NCI-H2081 (cell line): Measurements from ENCODE around the gene RGS12.

Experiments
- DNase-seq, 2 experiments: peaks; one replicate each; lab custom pipeline; 2025; lab: John Stamatoyannopoulos, UW

RGS12 gene

GRCh38 chr4:3276986-3277385 lies 15.8 kb upstream of the RGS12 start:
- DNase-seq, result no peak

GRCh38 chr4:3280466-3280865 lies 12.4 kb upstream of the RGS12 start:
- no peak for DNase-seq

GRCh38 chr4:3283483-3283882 lies 9.3 kb upstream of the RGS12 start:
- no peak for DNase-seq

- DNase-seq, result no peak
Measured at GRCh38 chr4:3283916-3284315, 8.9 kb upstream of the RGS12 start.

GRCh38 chr4:3284734-3285557 lies 7.9 kb upstream of the RGS12 start:
- DNase-seq, result no peak

GRCh38 chr4:3285558-3286334 lies 7.1 kb upstream of the RGS12 start:
- no peak for DNase-seq

- DNase-seq, result no peak
Measured at GRCh38 chr4:3286335-3287175, 6.3 kb upstream of the RGS12 start.

GRCh38 chr4:3287271-3287971 lies 5.4 kb upstream of the RGS12 start:
- no peak for DNase-seq

- DNase-seq, result no peak
Measured at GRCh38 chr4:3287972-3288570, 4.8 kb upstream of the RGS12 start.

GRCh38 chr4:3288571-3289094 lies 4.2 kb upstream of the RGS12 start:
- no peak for DNase-seq

GRCh38 chr4:3290476-3290875 lies 2.3 kb upstream of the RGS12 start:
- no peak for DNase-seq

GRCh38 chr4:3290889-3291321 lies 1.9 kb upstream of the RGS12 start:
- DNase-seq, result no peak

GRCh38 chr4:3291411-3291968 lies 1.3 kb upstream of the RGS12 start:
- DNase-seq, result no peak

- peak; percentile 57 to 66 for DNase-seq
Measured at GRCh38 chr4:3291969-3292570, 751 bp upstream of the RGS12 start.

GRCh38 chr4:3293401-3294391 lies 875 bp downstream of the RGS12 start:
- DNase-seq, result no peak

- DNase-seq, result no peak
Measured at GRCh38 chr4:3294401-3295241, 1.8 kb downstream of the RGS12 start.

GRCh38 chr4:3295837-3296624 lies 3.2 kb downstream of the RGS12 start:
- DNase-seq, result no peak
